HG02973 (cell line): ENCODE measurements around the gene CD274.
"Not testable (repeated sequence)": the region's sequence is repeated elsewhere in the genome, so short reads cannot be mapped to it uniquely, and the experiment has no call there.

Source experiments
- ATAC-seq: cut with Tn5 transposase; IDR thresholded peaks from one replicate; pipeline ENCODE4 v1.9.1; 2021; ENCODE audit warnings: moderate library complexity; ENCODE audit not compliant: unreplicated experiment

The CD274 gene

DNA sequence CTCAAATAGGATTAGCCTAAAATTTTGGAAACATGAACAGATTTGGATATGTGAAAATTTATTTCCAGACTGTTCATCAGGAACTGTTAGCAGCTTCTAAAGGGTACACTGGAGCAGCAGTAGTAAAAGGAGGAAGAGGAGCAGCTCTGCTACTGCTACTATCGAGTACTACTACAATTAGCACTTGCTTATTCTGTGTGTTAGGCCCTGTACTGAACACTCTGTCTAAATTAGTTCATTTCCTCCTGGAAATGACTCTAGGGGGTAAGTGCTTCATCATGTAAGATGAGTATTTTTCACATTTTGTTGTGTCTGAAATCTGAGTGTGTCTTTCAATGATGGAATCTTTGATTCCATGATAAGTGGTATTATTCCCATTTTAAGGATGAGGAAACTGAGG lies 9.8 kb downstream of the CD274 start:
- no peak for ATAC-seq

DNA sequence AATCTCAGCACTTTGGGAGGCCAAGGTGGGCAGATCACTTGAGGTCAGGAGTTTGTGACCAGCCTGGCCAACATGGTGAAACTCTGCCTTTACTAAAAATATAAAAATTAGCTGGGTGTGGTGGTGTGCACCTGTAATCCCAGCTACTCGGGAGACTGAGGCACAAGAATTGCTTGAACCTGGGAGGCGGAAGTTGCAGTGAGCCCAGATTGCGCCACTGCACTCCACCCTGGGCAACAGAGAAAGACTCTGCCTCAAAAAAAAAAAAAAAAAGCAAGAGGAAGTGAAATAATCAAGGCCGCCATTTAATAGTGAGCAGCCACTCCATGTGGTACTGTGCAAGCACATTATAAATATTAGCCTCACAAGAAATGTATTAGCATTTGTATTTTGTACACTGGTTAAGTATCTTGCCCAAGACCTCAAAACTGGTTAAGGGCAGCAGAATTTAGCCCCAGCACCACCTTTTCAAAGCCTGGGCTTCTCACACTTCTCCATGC lies 14.5 kb downstream of the CD274 start:
- not testable (repeated sequence) for ATAC-seq

DNA sequence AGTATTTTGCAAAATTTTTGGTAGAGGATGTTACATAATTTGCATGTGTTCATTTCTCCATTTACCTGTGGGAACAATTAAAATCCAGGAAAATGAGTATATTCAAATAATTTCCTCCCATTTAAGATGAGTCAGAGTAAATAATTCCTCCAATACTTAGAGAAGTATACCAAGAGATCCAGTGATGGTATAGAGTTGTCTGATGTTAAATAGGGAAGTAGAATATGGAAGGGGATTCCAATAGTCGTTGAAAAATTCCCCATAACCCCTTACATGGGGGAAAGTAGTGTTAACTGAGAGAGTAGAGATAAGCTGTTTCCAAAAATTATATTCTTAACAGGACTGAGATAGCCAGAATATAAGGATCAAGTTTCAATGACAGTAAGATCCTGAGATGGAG lies 15.7 kb downstream of the CD274 start:
- no peak for ATAC-seq

DNA sequence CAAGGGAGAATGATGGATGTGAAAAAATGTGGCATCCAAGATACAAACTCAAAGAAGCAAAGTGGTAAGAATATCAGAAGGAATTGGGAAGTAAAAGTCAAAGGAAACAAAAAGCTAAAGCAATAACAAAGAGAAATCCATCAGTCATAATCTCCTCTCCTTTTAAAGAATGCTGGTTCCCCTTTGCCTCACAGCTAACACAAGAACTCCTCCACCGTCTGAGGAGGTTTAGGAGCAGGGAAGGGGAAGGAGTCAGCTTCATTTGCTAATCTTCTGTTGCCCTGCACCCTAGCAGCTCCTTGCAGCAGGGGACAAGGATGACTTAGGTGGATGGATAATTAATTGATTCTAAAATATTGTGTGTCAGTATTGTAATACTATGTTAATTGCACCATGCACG lies 16.4 kb downstream of the CD274 start:
- ATAC-seq = no peak

DNA sequence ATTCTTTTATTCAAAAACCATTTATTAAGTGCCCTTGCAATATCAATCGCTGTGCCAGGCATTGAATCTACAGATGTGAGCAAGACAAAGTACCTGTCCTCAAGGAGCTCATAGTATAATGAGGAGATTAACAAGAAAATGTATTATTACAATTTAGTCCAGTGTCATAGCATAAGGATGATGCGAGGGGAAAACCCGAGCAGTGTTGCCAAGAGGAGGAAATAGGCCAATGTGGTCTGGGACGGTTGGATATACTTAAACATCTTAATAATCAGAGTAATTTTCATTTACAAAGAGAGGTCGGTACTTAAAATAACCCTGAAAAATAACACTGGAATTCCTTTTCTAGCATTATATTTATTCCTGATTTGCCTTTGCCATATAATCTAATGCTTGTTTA lies 18.5 kb downstream of the CD274 start:
- no peak for ATAC-seq

DNA sequence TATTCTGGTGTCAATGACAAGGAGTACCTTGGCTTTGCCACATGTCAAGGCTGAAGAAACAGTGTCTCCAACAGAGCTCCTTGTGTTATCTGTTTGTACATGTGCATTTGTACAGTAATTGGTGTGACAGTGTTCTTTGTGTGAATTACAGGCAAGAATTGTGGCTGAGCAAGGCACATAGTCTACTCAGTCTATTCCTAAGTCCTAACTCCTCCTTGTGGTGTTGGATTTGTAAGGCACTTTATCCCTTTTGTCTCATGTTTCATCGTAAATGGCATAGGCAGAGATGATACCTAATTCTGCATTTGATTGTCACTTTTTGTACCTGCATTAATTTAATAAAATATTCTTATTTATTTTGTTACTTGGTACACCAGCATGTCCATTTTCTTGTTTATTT lies 19.8 kb downstream of the CD274 start:
- no peak for ATAC-seq

DNA sequence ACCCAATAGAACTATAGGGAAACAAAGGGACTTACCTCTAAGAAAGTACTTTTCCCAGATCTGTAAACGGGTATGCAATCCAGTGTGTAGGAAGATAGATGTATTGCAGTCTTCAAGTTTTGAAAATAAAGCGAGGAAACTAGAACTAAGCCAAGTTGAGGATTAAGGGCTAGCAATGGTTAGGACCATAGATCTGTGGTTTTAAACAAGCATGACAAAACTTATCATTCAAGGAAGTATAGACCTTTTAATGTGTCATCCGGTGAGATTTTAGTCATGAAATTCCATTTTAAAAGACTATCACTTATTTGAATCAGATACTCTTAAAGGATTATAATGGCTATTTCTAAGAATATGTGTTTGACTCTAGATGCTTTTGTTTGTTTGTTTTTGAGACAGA lies 20.5 kb downstream of the CD274 start:
- ATAC-seq = no peak

DNA sequence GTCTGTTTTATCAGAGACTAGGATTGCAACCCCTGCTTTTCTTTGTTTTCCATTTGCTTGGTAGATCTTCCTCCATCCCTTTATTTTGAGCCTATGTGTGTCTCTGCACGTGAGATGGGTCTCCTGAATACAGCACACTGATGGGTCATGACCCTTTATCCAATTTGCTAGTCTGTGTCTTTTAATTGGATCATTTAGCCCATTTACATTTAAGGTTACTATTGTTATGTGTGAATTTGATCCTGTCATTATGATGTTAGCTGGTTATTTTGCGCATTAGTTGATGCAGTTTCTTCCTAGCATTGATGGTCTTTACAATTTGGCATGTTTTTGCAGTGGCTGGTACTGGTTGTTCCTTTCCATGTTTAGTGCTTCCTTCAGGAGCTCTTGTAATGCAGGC lies 25.3 kb downstream of the CD274 start:
- not testable (repeated sequence) for ATAC-seq

DNA sequence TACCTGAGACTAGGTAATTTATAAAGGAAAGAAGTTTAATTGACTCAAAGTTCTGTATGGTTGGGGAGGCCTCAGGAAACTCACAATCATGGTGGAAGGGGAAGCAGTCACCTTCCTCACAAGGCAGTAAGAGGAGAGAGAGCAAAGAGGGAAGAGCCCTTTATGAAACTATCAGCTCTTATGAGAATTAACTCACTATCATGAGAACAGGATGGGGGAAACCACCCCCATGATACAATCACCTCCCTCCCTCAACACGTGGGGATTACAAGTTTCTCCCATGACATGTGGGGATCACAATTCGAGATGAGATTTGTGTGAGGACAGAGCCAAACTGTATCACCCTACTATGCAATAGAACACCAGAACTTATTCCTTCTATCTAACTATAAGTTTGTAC lies 27.9 kb downstream of the CD274 start:
- ATAC-seq = no peak

DNA sequence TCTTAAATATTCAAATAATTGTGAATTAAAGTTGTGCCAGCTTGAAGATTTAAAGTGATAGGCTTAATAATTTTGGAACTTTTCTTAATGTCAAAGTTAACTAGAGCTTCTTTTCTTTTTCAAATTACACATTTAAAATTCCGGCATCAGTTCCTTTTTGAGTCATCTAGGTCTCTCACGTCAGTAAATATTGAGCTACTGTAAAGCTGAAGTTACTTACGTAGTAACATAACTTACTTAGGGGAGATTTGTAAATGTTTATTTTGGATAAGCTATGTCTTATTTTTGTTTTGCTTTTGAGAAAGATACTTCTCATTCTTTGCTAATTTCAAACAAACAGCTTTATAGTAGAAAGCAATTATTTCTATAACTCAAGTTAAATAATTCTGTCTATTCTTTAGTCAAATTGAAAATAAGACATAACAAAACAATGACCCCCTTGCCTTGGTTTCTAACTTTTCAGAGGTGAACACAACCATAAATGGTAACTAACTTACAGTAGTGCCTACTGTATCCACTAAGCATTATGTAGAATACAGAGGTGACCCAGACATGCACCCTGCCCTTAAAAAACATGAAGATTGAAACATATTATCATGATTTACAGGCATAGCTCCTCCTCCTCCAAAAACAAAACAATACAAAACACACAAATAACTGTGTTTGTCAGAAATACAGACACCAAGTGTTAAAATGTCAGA lies 29.8 kb downstream of the CD274 start:
- no peak for ATAC-seq

DNA sequence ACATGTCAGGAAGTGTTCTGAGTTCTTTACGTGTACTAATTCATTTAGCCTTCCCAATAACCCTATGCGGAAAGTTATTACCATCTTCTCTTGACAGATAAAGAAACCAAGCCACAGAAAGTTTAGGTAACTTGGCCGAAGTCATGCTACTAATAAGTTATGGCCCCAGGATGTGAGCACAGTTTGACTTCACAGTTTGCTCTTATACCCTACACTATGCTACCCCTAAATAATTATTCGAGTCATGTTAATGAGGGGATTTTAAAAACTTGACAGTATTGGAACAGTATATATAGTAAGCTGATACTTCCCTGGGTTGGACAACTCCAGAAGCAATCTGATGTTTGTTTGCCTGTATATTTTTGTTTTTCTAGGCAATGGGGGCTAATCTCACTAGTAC lies 30.6 kb downstream of the CD274 start:
- ATAC-seq = no peak

DNA sequence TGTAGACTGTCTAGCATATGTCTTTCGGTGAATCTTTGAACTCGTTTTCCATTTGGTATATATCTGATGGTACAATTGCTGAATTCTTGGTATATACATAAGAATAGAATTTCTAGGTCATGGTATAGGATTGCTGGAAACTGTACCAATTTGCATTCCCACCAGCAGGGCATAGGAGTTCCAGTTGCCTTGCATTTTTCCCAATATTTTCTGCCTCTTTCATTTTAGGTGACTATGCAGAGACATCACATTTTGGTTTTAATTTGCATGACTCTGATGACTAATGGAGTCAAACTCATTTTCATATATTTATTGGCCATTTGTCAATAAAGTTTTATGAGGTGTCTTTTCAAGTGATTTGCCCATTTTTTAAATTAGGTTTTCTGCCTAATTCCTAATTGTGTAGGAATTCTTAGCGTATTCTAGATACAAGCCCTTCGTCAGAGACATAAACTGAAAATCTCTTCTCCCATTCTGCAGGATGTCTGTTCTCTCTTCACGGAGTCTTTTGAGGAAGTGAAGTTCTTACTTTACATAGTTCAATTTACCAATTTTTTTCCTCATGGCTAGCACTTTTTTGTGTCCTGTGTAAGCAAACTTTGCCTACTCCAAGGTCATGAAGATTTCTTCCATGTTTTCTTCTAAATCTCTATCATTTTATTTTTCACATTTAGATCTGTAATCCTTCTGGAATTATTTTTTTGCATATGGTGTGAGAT lies 31.1 kb downstream of the CD274 start:
- ATAC-seq = no peak

DNA sequence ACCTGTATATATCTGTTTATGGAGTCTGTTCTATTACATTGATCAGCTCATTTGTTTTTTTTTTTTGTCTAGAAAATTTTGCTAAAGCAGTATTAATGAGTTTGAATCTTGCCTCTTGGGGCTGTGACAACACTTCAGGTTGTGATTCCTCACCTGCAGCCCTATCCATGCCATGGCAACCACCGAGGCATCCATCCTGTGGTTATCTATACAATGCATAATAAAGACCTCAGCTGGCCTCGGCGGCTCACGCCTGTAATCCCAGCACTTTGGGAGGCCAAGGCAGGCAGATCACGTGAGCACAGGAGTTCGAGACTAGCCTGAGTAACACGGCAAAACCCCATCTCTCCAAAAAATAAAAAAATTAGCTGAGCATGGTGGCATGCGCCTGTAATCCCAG lies 31.9 kb downstream of the CD274 start:
- no peak for ATAC-seq

DNA sequence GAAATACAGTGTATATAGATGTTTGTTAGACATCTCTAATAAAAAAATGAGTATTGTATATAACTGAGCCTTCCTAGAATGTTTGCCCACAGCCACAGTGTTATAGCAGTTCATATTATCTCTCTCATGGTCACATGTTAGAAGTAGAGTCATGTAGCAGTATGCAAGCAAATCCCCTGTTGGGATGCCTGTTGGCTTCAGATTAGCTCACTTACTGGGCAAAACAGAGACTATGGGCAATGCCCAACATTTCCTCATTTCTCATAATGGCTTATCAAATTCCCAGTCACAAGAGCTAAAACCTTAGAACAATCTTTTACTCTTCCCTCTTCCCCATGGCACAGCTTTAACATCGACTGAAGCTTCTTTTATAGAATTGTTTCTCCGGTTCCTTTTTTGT lies 33.0 kb downstream of the CD274 start:
- ATAC-seq = no peak

DNA sequence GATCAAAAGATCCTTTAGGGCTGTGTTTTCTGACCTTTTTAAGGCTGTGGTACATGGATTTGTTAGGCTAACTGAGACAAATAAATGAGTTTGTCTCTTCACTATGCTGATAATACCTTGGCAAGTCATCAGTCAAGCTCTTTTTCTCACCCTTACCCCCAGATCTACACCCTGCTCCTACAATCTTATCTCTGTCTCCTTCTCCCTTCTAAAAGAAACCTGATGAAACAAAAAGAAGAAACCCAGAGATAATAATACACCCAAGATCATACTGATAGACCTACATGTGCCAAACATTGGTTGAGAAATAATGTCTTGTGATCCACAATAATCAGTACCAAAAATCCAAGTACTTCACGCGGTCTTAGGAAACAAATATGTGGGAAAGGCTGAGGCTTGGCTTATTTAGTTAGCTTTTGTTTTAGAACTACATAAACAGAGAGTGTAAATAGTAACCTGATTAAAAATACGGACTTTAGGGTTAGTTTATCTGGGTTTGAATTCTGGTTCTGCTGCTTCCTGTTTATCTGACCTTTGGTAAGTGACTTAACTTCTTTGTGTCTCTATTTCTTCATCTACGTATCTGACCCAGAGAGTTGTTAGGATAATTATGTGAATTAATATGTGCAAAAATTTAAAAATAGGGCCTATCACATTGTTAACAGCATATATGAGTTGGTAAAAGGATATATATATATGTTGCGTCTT lies 35.2 kb downstream of the CD274 start:
- no peak for ATAC-seq

DNA sequence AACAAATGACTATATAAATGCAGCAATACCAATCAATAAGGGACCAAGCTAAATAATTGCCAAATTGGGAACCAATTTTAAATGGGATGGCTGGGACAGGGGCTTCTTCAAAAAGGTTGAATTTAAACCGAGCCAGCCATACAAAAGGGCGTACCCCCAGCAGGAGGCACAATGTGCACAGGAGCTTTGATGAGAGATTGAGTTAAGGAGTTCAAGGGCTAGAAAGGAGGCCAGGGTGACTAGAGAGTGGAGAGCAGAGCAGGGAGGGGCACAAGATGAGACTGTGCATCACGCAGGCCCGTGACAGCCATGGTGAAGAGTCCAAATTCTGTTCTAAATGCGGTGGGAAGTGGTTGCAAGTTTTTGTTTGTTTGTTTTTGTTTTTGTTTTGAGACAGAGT lies 36.6 kb downstream of the CD274 start:
- no peak for ATAC-seq

DNA sequence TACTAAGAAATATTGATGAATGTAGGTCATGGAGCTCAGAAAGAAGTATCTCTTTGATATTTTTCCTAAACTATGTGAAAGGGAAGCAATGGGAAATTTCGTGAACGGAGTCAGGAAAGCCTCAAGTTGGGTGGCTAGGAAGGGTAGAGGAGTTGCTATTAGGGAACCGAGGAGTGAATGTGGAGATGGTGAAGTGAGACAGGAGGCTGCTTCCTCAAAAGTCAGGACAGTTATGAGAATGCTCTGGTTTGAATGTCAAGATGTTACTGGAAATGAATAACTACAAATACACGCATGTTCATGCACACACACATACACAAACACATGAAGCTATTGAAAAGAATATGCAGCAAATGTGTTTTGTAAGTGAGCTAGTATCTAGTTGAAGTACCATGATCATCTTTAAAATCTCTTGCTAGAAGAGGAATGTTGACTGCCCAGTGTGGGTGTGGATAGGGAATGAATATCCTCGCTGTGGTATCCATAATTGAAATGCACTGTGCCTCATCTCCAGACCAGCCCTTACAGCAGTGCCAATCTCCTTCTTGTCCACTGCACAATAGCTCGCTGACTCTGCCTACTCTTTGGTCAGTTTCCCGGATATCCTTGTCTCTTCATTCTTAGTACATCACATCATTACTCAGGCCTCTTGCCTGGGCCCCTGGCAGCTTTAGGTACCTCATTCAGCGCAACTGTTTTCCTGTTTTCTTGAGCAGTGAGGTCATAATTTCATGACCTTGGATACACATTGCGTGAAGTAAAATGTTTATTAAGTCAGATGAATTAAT lies 38.1 kb downstream of the CD274 start:
- ATAC-seq = no peak

DNA sequence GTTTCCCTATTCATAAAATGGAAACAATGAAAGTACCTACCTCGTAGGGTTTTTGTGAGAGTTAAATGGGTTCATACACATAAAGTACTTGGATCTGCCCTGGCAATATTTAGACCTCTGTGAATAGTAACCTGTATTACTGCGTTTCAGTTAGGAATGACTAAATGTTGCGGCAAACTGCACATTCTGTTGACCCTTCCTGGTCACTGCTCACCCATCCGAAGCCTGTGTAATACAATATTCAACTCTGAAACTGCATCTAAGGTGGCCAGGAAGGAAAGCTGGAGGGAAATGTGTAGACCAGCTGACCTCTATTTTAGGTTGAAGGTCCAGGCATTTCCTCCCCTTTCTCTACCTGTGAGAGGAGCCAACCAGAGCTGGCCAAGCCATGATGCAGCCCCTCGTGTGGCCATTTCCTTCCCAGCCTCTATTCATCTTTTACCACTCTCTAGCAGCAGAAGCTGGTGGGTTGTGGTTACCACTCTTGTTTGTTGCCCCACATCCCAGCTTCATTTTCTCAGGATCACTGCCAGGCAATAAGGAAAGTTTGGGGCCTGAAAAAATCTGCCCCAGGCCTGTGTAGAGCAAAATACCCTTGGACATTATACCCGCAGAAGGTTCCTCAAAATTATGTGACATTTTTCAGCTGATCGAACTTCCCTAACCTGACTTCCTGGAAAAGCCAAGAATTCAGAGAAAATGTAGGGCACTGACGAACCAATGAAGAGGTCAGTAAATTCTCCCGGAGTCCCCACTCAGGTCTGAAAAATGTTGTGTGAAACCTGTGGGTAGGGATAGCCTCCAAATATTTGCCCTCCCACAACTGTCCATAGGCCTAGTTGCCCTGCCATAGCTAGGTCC lies 39.5 kb downstream of the CD274 start:
- ATAC-seq = no peak

DNA sequence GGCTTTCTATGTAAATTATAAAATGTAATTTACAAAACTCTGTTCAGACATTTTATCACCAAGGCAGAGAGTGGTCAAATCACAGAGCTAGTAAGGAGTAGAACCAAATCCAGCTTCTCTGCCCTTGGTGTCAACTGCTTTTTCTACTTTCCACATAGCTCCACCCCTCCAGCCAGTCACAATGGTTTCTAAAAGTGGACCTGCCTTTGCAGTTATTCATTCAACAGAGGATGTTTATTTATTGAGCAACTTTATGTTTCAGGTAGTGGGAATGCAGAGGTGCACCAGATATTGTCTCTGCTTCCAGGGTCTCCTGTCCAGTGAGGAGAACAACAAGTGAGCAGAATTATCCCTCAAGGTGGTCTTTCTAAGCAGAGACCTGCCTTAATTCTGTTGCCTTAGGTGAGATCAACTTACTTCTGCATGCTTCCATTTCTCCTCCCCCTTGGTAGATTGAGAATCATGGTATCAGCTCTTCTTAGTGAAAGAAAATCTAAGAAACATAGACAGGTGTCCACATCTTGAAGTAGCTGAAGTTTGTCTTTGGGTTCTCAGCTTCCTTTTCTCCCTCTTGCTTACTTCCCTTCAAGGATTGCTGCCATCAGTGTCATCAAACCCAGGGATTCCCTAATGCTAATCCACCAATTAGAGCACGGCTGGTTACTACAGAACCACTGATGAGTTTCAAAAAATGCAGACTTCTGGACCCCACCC lies 42.8 kb downstream of the CD274 start:
- no peak for ATAC-seq
